Cardiac ventricle fibroblast (primary cell): ENCODE data around the gene ERICH6B. TPM values are rescaled to one million over a fixed set of nuclear protein-coding genes. Genes with fewer than 3 reads are reported as not detected.

Experiments used
- total RNA-seq: library from RNA; depleted of rRNA; stranded (reverse); fragments of >200 nt; gene quantifications from 2 replicates; pipeline ENCODE4 v1.2.3, GENCODE V29; 2015

Gene ERICH6B
- not detected in 2 replicates for total RNA-seq

DNA sequence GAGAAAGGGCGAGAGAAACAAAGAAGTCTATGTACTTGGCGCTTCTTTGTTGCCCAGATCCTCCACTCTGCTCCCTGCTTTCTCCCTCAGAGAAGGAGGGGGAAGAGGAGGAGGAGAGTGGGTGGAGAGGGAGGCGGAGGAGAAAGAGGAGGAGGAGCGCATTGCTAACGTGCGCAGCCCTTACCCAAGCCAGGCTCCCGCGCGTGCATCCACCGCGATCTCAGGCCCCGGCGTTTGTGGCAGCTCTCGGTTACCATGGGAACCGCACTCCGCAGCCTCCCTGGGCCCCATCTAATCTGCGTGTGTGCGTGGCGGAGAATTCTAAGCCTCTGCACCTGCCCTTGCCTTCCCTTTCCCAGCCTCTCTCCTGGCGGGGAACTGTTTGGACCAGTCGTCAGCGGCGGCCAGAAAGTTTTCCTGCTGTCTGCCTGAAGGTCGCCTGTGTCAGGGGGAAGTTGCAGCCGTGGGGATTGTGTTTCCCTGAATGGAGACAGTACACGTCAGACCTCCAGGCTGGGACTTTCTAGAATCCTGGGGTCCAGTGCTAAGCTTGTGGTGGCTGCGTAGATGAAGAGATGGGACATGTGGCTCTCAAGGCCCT lies at the start of gene ERICH6B:
Gene ERICH6B (minus strand): TSS at position 239 of the 601 bp plus-strand sequence. CDS start 18,734 bp downstream, outside the sequence.

Other genes starting within 250 kb of the ERICH6B start
- 4.2 and 6.1 TPM in 2 replicates for gene SLC25A30, start 197.4 kb downstream of the ERICH6B start, total RNA-seq
- 19.1 and 25.0 TPM in 2 replicates for gene COG3, start 150.8 kb downstream of the ERICH6B start, total RNA-seq
- gene CBY2, start 86.6 kb upstream of the ERICH6B start, total RNA-seq, result not detected in 2 replicates
- not detected in 2 replicates for gene SIAH3, start 236.0 kb upstream of the ERICH6B start, total RNA-seq